Stimulated activated naive CD8-positive, alpha-beta T cell treated with anti-CD3 and anti-CD28 coated beads, Interleukin-15, Interleukin-2, amounts not matched to agents 100 ng/mL and 50 ng/mL, for 24 hours (primary cell): Measurements from ENCODE around the gene MLLT10.

ENCODE experiments used
- H3K27ac Mint-ChIP-seq: one replicate; pipeline ENCODE4 v1.8.0; 2021; ENCODE audit warnings: mild to moderate bottlenecking, mixed read lengths
- H3K27me3 Mint-ChIP-seq: one replicate; pipeline ENCODE4 v1.8.0; 2021; ENCODE audit warnings: mixed read lengths
- H3K36me3 Mint-ChIP-seq: one replicate; pipeline ENCODE4 v1.8.0; 2021; ENCODE audit warnings: low read depth, mixed read lengths
- H3K4me1 Mint-ChIP-seq: one replicate; pipeline ENCODE4 v1.8.0; 2021; ENCODE audit warnings: low read depth, mixed read lengths
- H3K4me3 Mint-ChIP-seq: one replicate; pipeline ENCODE4 v1.8.0; 2021; ENCODE audit warnings: mild to moderate bottlenecking, mixed read lengths
- H3K9me3 Mint-ChIP-seq: one replicate; pipeline ENCODE4 v1.8.0; 2021; ENCODE audit warnings: mixed read lengths

The MLLT10 gene

DNA sequence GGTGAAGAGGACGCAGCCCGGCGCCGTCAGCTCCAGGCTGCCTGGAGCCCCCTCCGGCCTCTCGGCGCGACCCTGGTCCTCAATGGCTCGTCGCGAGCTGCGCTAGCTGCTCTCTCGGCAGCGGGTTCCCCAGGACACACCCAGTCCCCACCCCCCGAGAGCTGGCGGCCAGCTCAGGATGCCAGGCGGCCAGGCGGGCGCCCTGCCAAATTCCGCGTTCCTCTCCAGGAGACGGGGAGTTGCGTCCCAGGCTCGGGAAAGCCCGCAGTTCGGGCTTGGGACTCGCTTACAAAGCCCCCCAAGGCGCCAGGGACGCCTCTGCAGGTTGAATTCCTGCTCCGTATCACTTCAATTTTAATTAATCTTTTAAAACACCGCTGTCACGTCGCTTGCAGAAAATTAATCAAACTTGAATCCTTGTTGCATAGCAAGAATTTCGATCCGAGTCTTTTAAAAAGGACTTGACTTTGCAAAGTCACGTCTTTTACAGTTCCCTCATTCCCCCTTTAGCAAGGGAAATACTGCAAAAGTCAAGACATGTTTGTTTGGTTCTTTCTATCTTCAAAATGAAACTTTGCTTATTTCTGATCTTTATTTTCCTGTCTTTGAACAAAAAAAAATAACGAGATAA lies 36.7 kb upstream of the MLLT10 start:
- no peak overlapping the region for H3K27ac Mint-ChIP-seq
- peaks cover 21% of the 10 kb centered on the region for H3K4me1 Mint-ChIP-seq
- no peaks in the 10 kb centered on the region for H3K9me3 Mint-ChIP-seq
- H3K4me3 Mint-ChIP-seq: peak overlapping the region; percentile 76
- no peaks in the 10 kb centered on the region for H3K36me3 Mint-ChIP-seq
- H3K27me3 Mint-ChIP-seq: peaks cover 68% of the 10 kb centered on the region

DNA sequence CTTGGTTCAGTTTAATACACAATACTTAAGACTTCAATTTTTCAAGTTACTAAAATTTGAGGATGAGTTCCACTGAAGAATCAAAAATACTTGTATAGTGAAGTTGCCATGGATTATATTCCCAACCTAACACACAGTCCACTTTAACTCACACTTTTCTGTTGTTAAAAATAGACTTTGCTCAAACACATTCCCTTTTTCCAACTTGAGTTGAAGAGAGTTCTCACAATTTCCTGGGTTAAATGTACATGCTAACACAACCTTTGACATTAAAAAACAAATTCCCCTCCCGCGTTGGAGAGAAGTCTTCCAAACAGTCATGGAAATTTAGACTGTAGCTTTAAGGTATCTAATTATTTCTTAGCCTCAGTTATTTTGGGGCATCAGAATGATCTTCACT lies 35.7 kb upstream of the MLLT10 start:
- Mint-ChIP-seq H3K27ac (no peak overlapping the region), H3K36me3 (no peaks in the 10 kb centered on the region), H3K4me1 (peaks cover 21% of the 10 kb centered on the region), H3K27me3 (peaks cover 61% of the 10 kb centered on the region), H3K9me3 (no peaks in the 10 kb centered on the region), H3K4me3 (peak overlapping the region; percentile 72)

DNA sequence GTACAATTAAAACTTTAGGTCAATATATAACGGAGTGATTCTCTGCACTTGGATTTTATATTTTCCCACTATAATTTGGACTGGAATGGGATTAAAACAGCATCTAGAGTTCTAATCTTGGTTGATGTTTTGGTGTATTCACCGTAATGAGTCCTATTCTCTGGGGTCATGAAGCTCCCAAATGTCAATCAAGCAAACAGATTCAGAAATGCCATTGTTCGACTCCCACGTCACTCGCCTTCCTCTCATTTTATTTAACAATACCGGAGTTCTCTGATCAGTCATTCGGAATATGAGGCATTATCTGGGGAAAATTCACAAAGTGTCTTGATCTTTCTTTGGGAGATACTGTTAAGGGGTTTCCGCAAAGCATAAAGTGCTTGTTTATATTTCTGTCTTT lies 35.0 kb upstream of the MLLT10 start:
- no peak overlapping the region for H3K4me3 Mint-ChIP-seq
- no peaks in the 10 kb centered on the region for H3K36me3 Mint-ChIP-seq
- peaks cover 20% of the 10 kb centered on the region for H3K4me1 Mint-ChIP-seq
- H3K27me3 Mint-ChIP-seq: peaks cover 61% of the 10 kb centered on the region
- no peak overlapping the region for H3K27ac Mint-ChIP-seq
- no peaks in the 10 kb centered on the region for H3K9me3 Mint-ChIP-seq

DNA sequence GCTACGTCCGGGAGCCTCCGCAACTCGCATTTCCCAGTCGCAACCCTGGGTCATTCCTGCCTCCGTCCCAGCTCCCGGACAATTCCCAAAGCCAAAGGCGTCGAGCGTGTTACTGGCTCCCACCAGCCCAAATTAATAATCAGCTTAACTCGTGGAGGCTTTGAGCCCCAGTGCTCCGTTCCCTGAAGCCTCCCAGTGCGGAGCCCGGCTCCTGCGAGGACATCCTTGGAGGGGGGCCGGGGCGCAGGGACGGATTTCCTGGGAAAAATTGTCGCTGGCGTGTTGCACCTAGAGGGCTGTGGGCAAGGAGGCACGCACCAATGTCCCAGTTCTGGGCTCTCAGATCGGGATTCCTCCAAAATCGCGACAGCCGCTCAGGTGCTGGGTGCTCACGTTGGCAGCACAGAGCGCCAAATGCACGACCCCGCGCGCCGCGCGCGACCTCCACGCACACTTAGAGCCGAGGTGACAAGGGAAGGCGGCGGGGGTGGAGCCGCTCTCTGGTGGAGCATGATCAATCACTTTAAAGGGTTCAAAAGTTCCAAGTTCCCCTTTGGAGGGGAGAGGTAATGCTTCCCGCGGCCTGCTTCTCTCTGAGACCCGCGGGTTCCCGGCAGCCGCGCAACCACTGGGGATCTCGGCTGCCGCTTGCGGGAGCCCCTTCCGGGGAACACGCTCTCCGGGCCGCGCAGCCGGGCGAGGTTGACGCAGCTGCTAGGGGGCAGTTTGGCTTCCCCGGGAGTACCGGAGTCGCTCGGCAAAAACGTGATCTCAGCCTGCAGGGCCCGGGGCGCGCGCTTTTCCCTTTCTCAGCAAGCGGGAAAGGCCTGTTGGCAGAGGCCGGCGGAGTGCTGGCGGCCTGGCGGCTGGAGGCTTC lies 34.1 kb upstream of the MLLT10 start:
- Mint-ChIP-seq H3K9me3 (no peaks in the 10 kb centered on the region), H3K27me3 (peaks cover 59% of the 10 kb centered on the region), H3K4me1 (peaks cover 16% of the 10 kb centered on the region), H3K27ac (no peak overlapping the region), H3K4me3 (peak overlapping the region; percentile 12), H3K36me3 (no peaks in the 10 kb centered on the region)

DNA sequence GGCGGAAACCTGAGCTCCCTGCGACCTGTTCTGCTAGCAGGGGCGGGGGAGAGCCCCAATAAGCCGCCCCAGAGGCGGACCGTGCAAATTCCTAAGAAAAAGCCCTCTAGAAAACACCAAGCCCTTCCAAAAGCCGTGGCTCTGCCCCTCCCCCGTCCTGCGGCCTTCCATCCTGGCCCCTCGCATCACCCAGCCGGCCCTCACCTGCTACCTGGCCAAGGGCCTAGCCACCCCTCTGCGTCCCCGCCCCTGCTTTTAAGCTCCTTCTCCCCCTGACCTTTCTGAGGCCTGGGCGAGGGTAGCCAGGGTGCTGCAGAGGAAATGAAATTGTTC lies 33.5 kb upstream of the MLLT10 start:
- H3K36me3 Mint-ChIP-seq: no peaks in the 10 kb centered on the region
- no peak overlapping the region for H3K27ac Mint-ChIP-seq
- H3K4me3 Mint-ChIP-seq: no peak overlapping the region
- no peaks in the 10 kb centered on the region for H3K9me3 Mint-ChIP-seq
- peaks cover 11% of the 10 kb centered on the region for H3K4me1 Mint-ChIP-seq
- peaks cover 60% of the 10 kb centered on the region for H3K27me3 Mint-ChIP-seq

DNA sequence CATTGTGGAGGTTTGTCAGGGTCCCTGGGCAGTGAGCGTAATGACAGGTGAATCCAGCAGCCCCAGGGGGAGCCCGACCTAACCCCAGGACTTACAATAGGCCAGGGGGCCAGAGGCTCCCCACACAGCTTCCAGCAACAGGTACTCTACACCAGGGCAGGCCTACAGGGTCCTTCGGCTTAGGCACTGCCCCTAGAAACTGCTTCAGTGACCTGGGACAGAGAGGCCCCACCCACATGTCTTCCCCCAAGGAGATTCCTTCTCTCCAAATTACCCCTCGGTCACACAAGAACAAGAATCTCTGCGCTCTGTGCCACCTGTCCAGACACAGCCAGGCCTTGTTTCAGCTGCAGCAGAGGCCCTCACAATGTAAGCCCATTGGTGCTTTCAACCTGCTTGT lies 32.9 kb upstream of the MLLT10 start:
- H3K9me3 Mint-ChIP-seq: no peaks in the 10 kb centered on the region
- H3K27me3 Mint-ChIP-seq: peaks cover 63% of the 10 kb centered on the region
- H3K4me1 Mint-ChIP-seq: peaks cover 10% of the 10 kb centered on the region
- H3K4me3 Mint-ChIP-seq: no peak overlapping the region
- no peak overlapping the region for H3K27ac Mint-ChIP-seq
- H3K36me3 Mint-ChIP-seq: no peaks in the 10 kb centered on the region

DNA sequence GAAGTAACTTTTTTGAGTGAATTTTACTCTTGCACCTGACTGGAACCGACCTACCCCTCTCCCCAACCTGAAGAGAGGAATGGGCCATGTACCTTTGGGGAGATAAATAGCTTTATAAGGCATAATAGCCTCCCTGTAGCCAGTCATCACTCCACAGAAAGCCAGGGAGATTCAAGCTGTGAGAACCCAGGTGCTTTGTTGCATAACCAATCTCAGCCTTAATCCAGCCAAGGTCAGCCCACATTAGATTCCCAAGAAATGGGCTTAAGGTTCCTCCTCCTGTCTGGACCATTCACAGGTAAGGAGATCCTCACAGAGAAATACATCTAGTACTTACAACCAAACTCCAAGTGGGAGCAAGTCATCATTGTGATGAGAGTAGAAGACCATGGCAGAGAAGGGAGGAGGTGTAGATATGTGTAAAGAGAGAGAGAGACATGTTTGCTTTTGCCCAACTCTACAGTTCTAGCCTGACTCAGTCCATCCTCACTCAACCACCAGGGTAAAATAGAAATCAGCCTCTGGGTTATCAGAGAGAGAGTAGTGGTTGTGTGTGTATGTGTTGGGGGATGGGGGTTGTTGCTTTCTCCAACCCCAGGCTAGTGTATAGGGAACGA lies 32.2 kb upstream of the MLLT10 start:
- peaks cover 10% of the 10 kb centered on the region for H3K4me1 Mint-ChIP-seq
- H3K4me3 Mint-ChIP-seq: no peak overlapping the region
- H3K27me3 Mint-ChIP-seq: peaks cover 71% of the 10 kb centered on the region
- no peaks in the 10 kb centered on the region for H3K9me3 Mint-ChIP-seq
- no peaks in the 10 kb centered on the region for H3K36me3 Mint-ChIP-seq
- no peak overlapping the region for H3K27ac Mint-ChIP-seq

DNA sequence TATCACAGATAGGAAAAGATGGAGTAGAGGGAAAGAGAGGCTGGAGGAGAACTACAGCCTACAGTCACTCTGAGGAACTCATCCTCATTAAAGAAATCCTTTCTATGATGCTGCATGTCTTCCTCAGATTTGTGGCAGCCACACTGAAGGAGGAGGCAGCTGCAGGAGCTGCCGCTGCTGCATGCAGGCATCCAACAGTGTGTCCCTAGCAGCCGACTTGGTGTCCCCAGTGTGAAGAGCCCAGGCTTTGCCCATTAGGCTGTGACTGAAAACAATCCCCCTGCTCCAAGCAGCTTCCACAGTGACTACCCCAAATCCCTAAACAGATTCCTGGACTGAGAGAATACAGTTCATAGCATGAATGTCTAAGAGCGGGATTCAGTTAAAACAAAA lies 31.7 kb upstream of the MLLT10 start:
- H3K4me3 Mint-ChIP-seq: no peak overlapping the region
- H3K4me1 Mint-ChIP-seq: peaks cover 9% of the 10 kb centered on the region
- H3K9me3 Mint-ChIP-seq: no peaks in the 10 kb centered on the region
- no peak overlapping the region for H3K27ac Mint-ChIP-seq
- no peaks in the 10 kb centered on the region for H3K36me3 Mint-ChIP-seq
- peaks cover 73% of the 10 kb centered on the region for H3K27me3 Mint-ChIP-seq

DNA sequence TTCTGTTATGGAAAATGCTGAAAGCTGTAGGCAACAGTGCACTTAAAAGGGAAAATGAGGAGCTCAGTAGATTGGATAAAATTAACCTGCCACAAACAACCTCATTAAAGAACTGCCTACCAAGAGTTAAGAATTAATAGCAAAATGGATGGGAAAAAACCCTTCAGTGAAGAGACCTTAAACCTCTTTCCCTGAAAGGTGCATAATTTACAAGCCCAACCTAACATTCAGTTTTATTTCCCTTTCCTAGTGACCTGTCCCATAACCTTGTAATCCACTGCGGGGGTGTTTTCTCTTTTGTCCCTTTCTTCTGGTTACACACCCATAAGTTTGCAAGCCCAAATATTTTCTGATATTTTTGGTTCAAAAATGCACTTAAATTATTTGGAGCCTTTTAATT lies 30.5 kb upstream of the MLLT10 start:
- Mint-ChIP-seq H3K36me3 (no peaks in the 10 kb centered on the region), H3K4me1 (peaks cover 5% of the 10 kb centered on the region), H3K27ac (no peak overlapping the region), H3K27me3 (peaks cover 66% of the 10 kb centered on the region), H3K4me3 (no peak overlapping the region), H3K9me3 (no peaks in the 10 kb centered on the region)

DNA sequence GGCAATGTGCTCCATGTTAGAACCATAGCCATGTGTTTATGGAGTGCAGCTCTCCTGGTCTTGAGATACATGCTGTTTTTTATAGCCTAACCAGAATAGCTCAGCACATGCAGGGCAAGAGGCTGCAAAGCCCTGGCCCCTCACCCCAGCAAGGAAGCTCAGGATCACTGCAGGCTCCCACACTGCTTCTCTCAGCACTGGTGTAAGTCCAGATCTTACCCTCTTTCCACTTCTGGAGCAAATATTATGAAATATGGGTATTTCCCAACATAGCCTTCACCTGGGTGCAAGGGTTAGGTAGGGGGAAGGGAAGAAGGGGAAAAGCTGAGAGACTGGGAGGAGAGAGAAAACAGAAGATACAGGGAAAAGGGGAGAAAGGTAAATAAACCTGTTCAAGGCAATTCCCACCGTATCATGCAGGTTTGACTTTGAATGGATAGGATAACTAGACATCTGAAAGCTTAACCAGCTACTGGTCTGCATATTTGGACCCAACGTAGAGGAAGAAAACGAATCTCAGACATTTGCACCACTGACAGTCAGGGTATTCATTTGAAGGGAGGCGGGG lies 28.2 kb upstream of the MLLT10 start:
- H3K9me3 Mint-ChIP-seq: no peaks in the 10 kb centered on the region
- no peaks in the 10 kb centered on the region for H3K36me3 Mint-ChIP-seq
- no peaks in the 10 kb centered on the region for H3K4me1 Mint-ChIP-seq
- H3K27me3 Mint-ChIP-seq: peaks cover 62% of the 10 kb centered on the region
- H3K27ac Mint-ChIP-seq: no peak overlapping the region
- no peak overlapping the region for H3K4me3 Mint-ChIP-seq

DNA sequence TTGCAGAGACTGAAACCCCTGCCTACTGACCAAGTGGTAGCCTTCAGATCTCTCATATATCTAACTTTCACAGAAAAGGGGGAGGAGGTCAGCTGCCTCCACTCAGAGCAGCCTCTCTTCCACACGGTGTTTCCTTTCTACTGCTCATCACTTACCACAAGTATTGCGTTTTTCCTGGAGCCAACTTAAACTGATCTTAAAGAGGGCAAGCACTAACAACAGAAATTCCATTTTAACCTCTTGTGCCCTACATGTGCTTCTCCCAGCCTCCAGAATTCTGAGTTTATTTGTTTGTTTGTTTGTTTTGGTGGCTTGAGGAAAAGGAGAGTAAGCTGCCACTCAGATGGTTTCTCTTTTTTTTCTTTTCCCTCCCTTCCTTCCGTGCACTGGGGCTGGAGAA lies 27.7 kb upstream of the MLLT10 start:
- H3K4me1 Mint-ChIP-seq: no peaks in the 10 kb centered on the region
- H3K27me3 Mint-ChIP-seq: peaks cover 61% of the 10 kb centered on the region
- no peak overlapping the region for H3K4me3 Mint-ChIP-seq
- no peak overlapping the region for H3K27ac Mint-ChIP-seq
- no peaks in the 10 kb centered on the region for H3K36me3 Mint-ChIP-seq
- no peaks in the 10 kb centered on the region for H3K9me3 Mint-ChIP-seq

DNA sequence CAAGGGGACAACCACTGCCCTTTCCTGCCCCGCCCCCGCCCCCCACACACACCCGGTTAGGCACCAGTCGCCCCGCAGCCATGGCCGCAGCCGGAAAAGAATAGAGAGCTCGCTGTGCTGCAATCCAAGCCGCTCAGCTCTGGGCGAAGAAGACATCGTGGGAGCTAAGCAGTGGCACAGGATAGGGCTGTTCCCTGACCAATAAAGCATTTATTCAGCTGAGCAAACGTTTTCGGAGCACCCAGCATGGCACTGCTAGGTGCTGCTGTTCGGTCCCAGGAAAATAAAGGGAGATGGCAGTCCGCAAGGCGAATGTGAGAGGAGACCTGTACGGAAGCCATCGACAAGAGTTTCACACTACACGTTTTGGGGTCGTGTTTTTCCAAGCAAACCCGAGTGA lies 26.9 kb upstream of the MLLT10 start:
- Mint-ChIP-seq H3K27me3 (peaks cover 61% of the 10 kb centered on the region), H3K4me1 (no peaks in the 10 kb centered on the region), H3K4me3 (no peak overlapping the region), H3K9me3 (no peaks in the 10 kb centered on the region), H3K27ac (no peak overlapping the region), H3K36me3 (no peaks in the 10 kb centered on the region)

DNA sequence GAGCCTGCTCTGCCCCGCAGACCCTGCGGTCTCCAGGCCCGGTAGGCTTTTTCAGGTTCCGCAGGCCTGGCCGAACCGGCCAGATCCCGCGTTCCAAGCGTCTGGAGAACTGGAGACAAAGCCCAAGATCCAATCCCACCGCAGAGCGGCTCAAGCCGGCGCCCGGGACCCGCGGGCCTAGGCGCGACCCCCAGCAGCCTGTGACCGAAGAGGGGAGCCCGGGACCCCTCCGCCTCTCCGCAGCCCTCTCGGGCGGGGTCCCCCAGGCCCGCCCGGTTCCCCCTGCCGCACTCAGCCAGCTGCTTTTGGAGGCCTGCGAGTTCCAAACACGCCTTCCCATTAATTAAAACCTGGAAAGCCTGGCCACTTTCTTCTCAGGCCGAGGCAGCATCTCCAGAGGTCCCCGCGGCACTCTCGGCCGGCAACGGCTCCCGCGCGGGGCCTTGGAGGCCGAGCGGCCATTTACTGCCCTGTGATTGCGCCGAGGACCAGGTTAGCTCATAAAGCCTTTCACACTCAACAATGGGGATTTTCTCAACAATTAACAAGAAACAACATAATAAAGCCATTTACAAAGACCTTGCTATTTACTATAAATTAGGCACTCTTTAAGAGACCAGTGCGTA lies 25.2 kb upstream of the MLLT10 start:
- no peak overlapping the region for H3K27ac Mint-ChIP-seq
- peaks cover 71% of the 10 kb centered on the region for H3K27me3 Mint-ChIP-seq
- no peaks in the 10 kb centered on the region for H3K36me3 Mint-ChIP-seq
- H3K4me1 Mint-ChIP-seq: no peaks in the 10 kb centered on the region
- no peak overlapping the region for H3K4me3 Mint-ChIP-seq
- no peaks in the 10 kb centered on the region for H3K9me3 Mint-ChIP-seq

DNA sequence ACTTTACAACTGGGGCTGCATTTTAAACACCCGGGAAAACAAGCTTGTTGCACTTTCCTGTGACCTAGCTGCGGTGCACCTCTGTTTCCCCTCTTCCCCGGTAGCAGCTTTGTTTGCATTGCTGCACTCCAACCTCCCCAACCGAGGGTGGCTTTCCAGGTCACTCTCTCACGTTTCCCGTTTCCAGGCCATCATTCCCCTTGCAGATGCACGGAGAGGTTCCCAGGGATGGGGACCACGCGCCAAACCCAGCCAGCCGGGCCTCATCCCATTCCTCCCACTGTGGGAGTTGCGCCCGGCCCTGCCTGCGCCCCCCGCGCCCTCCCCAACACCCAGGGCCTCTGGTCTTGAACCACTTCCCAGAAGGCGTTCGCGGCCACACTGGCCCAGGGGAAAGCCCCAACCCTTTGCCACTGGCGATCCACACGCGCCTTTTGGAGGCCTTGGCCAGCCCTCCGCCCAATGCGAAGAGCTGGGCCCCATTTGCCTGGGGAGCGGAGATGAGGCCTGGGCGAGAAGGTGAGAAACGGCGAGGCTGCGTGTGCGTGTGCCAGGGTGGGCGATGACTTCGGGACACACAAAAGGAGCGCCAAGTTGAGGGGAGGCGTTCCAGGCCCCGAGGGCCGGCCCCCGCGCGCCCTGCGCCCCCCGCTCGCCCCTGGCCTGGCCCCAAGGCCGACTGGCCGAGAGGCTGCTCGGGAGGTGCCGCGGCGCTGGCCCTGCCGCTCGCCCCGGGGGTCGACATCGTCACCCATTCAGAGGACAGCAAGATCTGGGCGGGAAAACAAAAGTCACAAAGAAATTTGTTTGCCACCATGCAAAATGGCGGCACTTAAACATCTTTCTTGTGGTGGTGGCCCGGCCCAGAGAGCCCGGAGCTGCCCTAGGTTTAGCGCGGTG lies 24.4 kb upstream of the MLLT10 start:
- H3K27ac Mint-ChIP-seq: no peak overlapping the region
- no peak overlapping the region for H3K4me3 Mint-ChIP-seq
- H3K4me1 Mint-ChIP-seq: no peaks in the 10 kb centered on the region
- H3K36me3 Mint-ChIP-seq: no peaks in the 10 kb centered on the region
- peaks cover 73% of the 10 kb centered on the region for H3K27me3 Mint-ChIP-seq
- H3K9me3 Mint-ChIP-seq: no peaks in the 10 kb centered on the region
